ENCODE results near the gene CCDC186. TPM values are rescaled to one million over a fixed set of nuclear protein-coding genes. Genes with fewer than 3 reads are reported as not detected.
"Not testable (repeated sequence)": the region's sequence is repeated elsewhere in the genome, so short reads cannot be mapped to it uniquely, and the experiment has no call there.

Gene CCDC186
- total RNA-seq, 1 experiment from 2014 or later, result 14.3 TPM

GRCh38 chr10:114151486-114151885, 22.5 kb downstream of the CCDC186 start:
- Histone ChIP-seq H3K4me3 (no peak overlapping the region), H3K4me2 (peak overlapping the region; percentile 34; the same call in 1 of the 2 replicates), H3K27me3 (ENCODE audit: insufficient read depth, low read depth) (no peaks in the 10 kb centered on the region), H3K36me3 (ENCODE audit: low read depth) (peaks cover 6% of the 10 kb centered on the region), H3F3A (ENCODE audit: insufficient read depth, low read depth) (peaks cover 8% of the 10 kb centered on the region; the same call in 1 of the 2 replicates), H3K79me2 (ENCODE audit: low read depth) (no peaks in the 10 kb centered on the region), H3K9me3 (ENCODE audit: insufficient read depth, low read depth) (no peaks in the 10 kb centered on the region), H3K4me1 (replicated peaks; ENCODE audit: insufficient read depth) (peaks cover 10% of the 10 kb centered on the region), H4K20me1 (ENCODE audit: insufficient read depth) (no peaks in the 10 kb centered on the region), H2AFZ (no peak overlapping the region), H3K27ac (peak overlapping the region; percentile 54; the same call in 1 of the 2 replicates), H3K9me2 (ENCODE audit: insufficient read depth) (no peaks in the 10 kb centered on the region)
- peak; percentile 16 to 73 for DNase-seq
- BruUV-seq (replicated peaks), result no TSS peak
- TF ChIP-seq CTCF (conservative IDR thresholded peaks at IDR 0.05), result no peak
- no peak for TF ChIP-seq EZH2 (IDR thresholded peaks at IDR 0.05; ENCODE audit: low read depth)
- CTCF ChIA-PET, result no interaction called here
- POLR2A ChIA-PET (ENCODE audit: unreplicated experiment), result no interaction called here
- intact Hi-C loops (cut with micrococcal nuclease; ENCODE audit: unreplicated experiment), result no loop called here

GRCh38 chr10:114149476-114149875, 24.5 kb downstream of the CCDC186 start:
- H3K9me2 ChIP-seq (ENCODE audit: insufficient read depth); POLR2A ChIA-PET (ENCODE audit: unreplicated experiment); H3F3A ChIP-seq (ENCODE audit: insufficient read depth, low read depth); H4K20me1 ChIP-seq (ENCODE audit: insufficient read depth); H3K9me3 ChIP-seq (ENCODE audit: insufficient read depth, low read depth); H3K4me3 ChIP-seq; H3K27me3 ChIP-seq (ENCODE audit: insufficient read depth, low read depth); H2AFZ ChIP-seq; intact Hi-C loops (cut with micrococcal nuclease; ENCODE audit: unreplicated experiment); BruUV-seq (replicated peaks); H3K79me2 ChIP-seq (ENCODE audit: low read depth); DNase-seq; H3K4me2 ChIP-seq; CTCF ChIA-PET; H3K36me3 ChIP-seq (ENCODE audit: low read depth); H3K4me1 ChIP-seq (replicated peaks; ENCODE audit: insufficient read depth); H3K27ac ChIP-seq: not testable (repeated sequence)

GRCh38 chr10:114143160-114143559, 30.8 kb downstream of the CCDC186 start:
- H3F3A ChIP-seq (ENCODE audit: insufficient read depth, low read depth), result no peaks in the 10 kb centered on the region
- no peaks in the 10 kb centered on the region for H3K9me3 ChIP-seq (ENCODE audit: insufficient read depth, low read depth)
- H3K27ac ChIP-seq, result no peak overlapping the region
- intact Hi-C loops (cut with micrococcal nuclease; ENCODE audit: unreplicated experiment), result no loop called here
- no peaks in the 10 kb centered on the region for H3K4me1 ChIP-seq (replicated peaks; ENCODE audit: insufficient read depth)
- H3K4me3 ChIP-seq, result no peak overlapping the region
- no TSS peak for BruUV-seq (replicated peaks)
- ChIA-PET CTCF (no interaction called here), POLR2A (ENCODE audit: unreplicated experiment) (no interaction called here)
- peaks cover 8% of the 10 kb centered on the region; the same call in 1 of the 2 replicates for H3K36me3 ChIP-seq (ENCODE audit: low read depth)
- no peak for TF ChIP-seq EZH2 (IDR thresholded peaks at IDR 0.05; ENCODE audit: low read depth)
- TF ChIP-seq CTCF (conservative IDR thresholded peaks at IDR 0.05), result no peak
- no peaks in the 10 kb centered on the region for H4K20me1 ChIP-seq (ENCODE audit: insufficient read depth)
- DNase-seq, result no peak
- H3K4me2 ChIP-seq, result no peak overlapping the region
- H3K27me3 ChIP-seq (ENCODE audit: insufficient read depth, low read depth), result no peaks in the 10 kb centered on the region
- H3K79me2 ChIP-seq (ENCODE audit: low read depth), result no peaks in the 10 kb centered on the region
- no peak overlapping the region for H2AFZ ChIP-seq
- H3K9me2 ChIP-seq (ENCODE audit: insufficient read depth), result no peaks in the 10 kb centered on the region

- Histone ChIP-seq H3K9me2 (ENCODE audit: insufficient read depth) (no peaks in the 10 kb centered on the region), H3K4me2 (no peak overlapping the region), H3K36me3 (ENCODE audit: low read depth) (peaks cover 8% of the 10 kb centered on the region; the same call in 1 of the 2 replicates), H4K20me1 (ENCODE audit: insufficient read depth) (no peaks in the 10 kb centered on the region), H3K27ac (no peak overlapping the region), H3K27me3 (ENCODE audit: insufficient read depth, low read depth) (no peaks in the 10 kb centered on the region), H3K4me1 (replicated peaks; ENCODE audit: insufficient read depth) (no peaks in the 10 kb centered on the region), H3K9me3 (ENCODE audit: insufficient read depth, low read depth) (no peaks in the 10 kb centered on the region), H3K4me3 (no peak overlapping the region), H3K79me2 (ENCODE audit: low read depth) (no peaks in the 10 kb centered on the region), H3F3A (ENCODE audit: insufficient read depth, low read depth) (no peaks in the 10 kb centered on the region), H2AFZ (no peak overlapping the region)
- TF ChIP-seq EZH2 (IDR thresholded peaks at IDR 0.05; ENCODE audit: low read depth), result no peak
- no peak for TF ChIP-seq CTCF (conservative IDR thresholded peaks at IDR 0.05)
- no TSS peak for BruUV-seq (replicated peaks)
- POLR2A ChIA-PET (ENCODE audit: unreplicated experiment), result no interaction called here
- intact Hi-C loops (cut with micrococcal nuclease; ENCODE audit: unreplicated experiment), result no loop called here
- CTCF ChIA-PET, result no interaction called here
- no peak for DNase-seq
These were observed 32.0 kb downstream of the CCDC186 start for GRCh38 chr10:114142018-114142417.

- not testable (repeated sequence) for H3F3A ChIP-seq (ENCODE audit: insufficient read depth, low read depth)
These were observed 33.2 kb downstream of the CCDC186 start for GRCh38 chr10:114140827-114141226.

More at GRCh38 chr10:114140827-114141226, 33.2 kb downstream of the CCDC186 start:
- H2AFZ ChIP-seq; CTCF ChIA-PET; H3K79me2 ChIP-seq (ENCODE audit: low read depth); intact Hi-C loops (cut with micrococcal nuclease; ENCODE audit: unreplicated experiment); DNase-seq; H3K27me3 ChIP-seq (ENCODE audit: insufficient read depth, low read depth); H3K4me3 ChIP-seq; H3K36me3 ChIP-seq (ENCODE audit: low read depth); H3K27ac ChIP-seq; H3K9me3 ChIP-seq (ENCODE audit: insufficient read depth, low read depth); H4K20me1 ChIP-seq (ENCODE audit: insufficient read depth); H3K9me2 ChIP-seq (ENCODE audit: insufficient read depth); H3K4me2 ChIP-seq; POLR2A ChIA-PET (ENCODE audit: unreplicated experiment); H3K4me1 ChIP-seq (replicated peaks; ENCODE audit: insufficient read depth): not testable (repeated sequence)
- TSS peak; percentile 20 for BruUV-seq (replicated peaks)

Data from PC-9 (cell line).